NCI-H82 treated with DMSO at 0.1 percent for 48 hours (cell line): Measurements from ENCODE around the gene SDE2.
A peak's percentile ranks its signal among the peaks of the same experiment; 100 is the strongest.
"Not testable (repeated sequence)": the region's sequence is repeated elsewhere in the genome, so short reads cannot be mapped to it uniquely, and the experiment has no call there.

Experiments used
- DNase-seq: peaks from one replicate; lab custom pipeline; 2025; ENCODE audit not compliant: unreplicated experiment; lab: John Stamatoyannopoulos, UW

Gene SDE2

GRCh38 chr1:225979421-225979820 is 19.7 kb downstream of the SDE2 start:
- DNase-seq: no peak

- no peak for DNase-seq
These were observed 21.0 kb downstream of the SDE2 start for GRCh38 chr1:225977937-225978748.

GRCh38 chr1:225975146-225975545 is 24.0 kb downstream of the SDE2 start:
- not testable (repeated sequence) for DNase-seq

- DNase-seq: no peak
These were observed 24.7 kb downstream of the SDE2 start for GRCh38 chr1:225974454-225974853.

- peak; percentile 75 for DNase-seq
These were observed 26.0 kb downstream of the SDE2 start for GRCh38 chr1:225973158-225973557.

- DNase-seq: no peak
These were observed 26.6 kb downstream of the SDE2 start for GRCh38 chr1:225972344-225973152.

GRCh38 chr1:225970592-225971157 is 28.5 kb downstream of the SDE2 start:
- not testable (repeated sequence) for DNase-seq

GRCh38 chr1:225969751-225970150 is 29.4 kb downstream of the SDE2 start:
- DNase-seq: not testable (repeated sequence)

GRCh38 chr1:225965231-225965630 is 33.9 kb downstream of the SDE2 start:
- no peak for DNase-seq

- no peak for DNase-seq
These were observed 35.2 kb downstream of the SDE2 start for GRCh38 chr1:225963735-225964530.

GRCh38 chr1:225962440-225962975 is 36.6 kb downstream of the SDE2 start:
- peak; percentile 22 for DNase-seq

GRCh38 chr1:225961659-225962439 is 37.3 kb downstream of the SDE2 start:
- DNase-seq: no peak

GRCh38 chr1:225958041-225958440 is 41.1 kb downstream of the SDE2 start:
- DNase-seq: peak; percentile 34

- no peak for DNase-seq
These were observed 44.4 kb downstream of the SDE2 start for GRCh38 chr1:225954753-225955152.

GRCh38 chr1:225953315-225953714 is 45.8 kb downstream of the SDE2 start:
- no peak for DNase-seq

- no peak for DNase-seq
These were observed 48.1 kb downstream of the SDE2 start for GRCh38 chr1:225950905-225951497.

- DNase-seq: no peak
These were observed 50.1 kb downstream of the SDE2 start for GRCh38 chr1:225949041-225949440.

GRCh38 chr1:225946803-225947202 is 52.3 kb downstream of the SDE2 start:
- DNase-seq: no peak

GRCh38 chr1:225946082-225946620 is 53.0 kb downstream of the SDE2 start:
- no peak for DNase-seq
